Loucy (cell line): ENCODE results near the gene SOBP.

Experiments used
- H2AFZ ChIP-seq: fragments of 200-600 bp; sonication (generic); 2 replicates; pipeline ENCODE4 v1.6.0; 2016; ENCODE audit warnings: antibody characterized with exemption, mild to moderate bottlenecking, low read length, moderate library complexity
- H3F3A ChIP-seq: fragments of 200-600 bp; 2 replicates; pipeline ENCODE4 v1.6.0; 2016; ENCODE audit warnings: antibody characterized with exemption, low read depth, mild to moderate bottlenecking
- H3K27me3 ChIP-seq: fragments of 200-600 bp; sonication (generic); 2 replicates; pipeline ENCODE4 v1.6.1; 2014; ENCODE audit warnings: low read length, mild to moderate bottlenecking; ENCODE audit not compliant: insufficient read depth, poor library complexity, severe bottlenecking
- H3K36me3 ChIP-seq: fragments of 200-600 bp; sonication (generic); 2 replicates; pipeline ENCODE4 v1.6.1; 2016; ENCODE audit warnings: low read length; ENCODE audit not compliant: insufficient read depth
- H3K4me1 ChIP-seq: fragments of 200-600 bp; sonication (generic); 2 replicates; pipeline ENCODE4 v1.5.1; 2014; ENCODE audit warnings: low read length, mild to moderate bottlenecking; ENCODE audit not compliant: insufficient read depth, poor library complexity, severe bottlenecking
- H3K4me2 ChIP-seq: fragments of 200-600 bp; sonication (generic); 2 replicates; pipeline ENCODE4 v1.6.0; 2014; ENCODE audit warnings: antibody characterized with exemption, low read length, low read depth, mild to moderate bottlenecking; ENCODE audit not compliant: poor library complexity, severe bottlenecking
- H3K4me3 ChIP-seq: fragments of 200-600 bp; sonication (generic); 2 replicates; pipeline ENCODE4 v1.5.1; 2014; ENCODE audit warnings: low read length, mild to moderate bottlenecking, mixed read lengths; ENCODE audit not compliant: poor library complexity, severe bottlenecking
- H3K79me2 ChIP-seq: fragments of 200-600 bp; sonication (generic); 2 replicates; pipeline ENCODE4 v1.6.1; 2014; ENCODE audit warnings: low read length; ENCODE audit not compliant: insufficient read depth
- H3K9ac ChIP-seq: fragments of 200-600 bp; sonication (generic); 2 replicates; pipeline ENCODE4 v1.6.0; 2014; ENCODE audit warnings: mild to moderate bottlenecking, low read depth, low read length, moderate library complexity; ENCODE audit not compliant: poor library complexity, severe bottlenecking
- H3K9me2 ChIP-seq: fragments of 200-600 bp; sonication (generic); replicated peaks from 2 replicates; pipeline ENCODE4 v1.6.1; 2016; ENCODE audit warnings: low read depth, low read length, mixed read lengths
- H3K9me3 ChIP-seq: fragments of 200-600 bp; sonication (generic); 2 replicates; pipeline ENCODE4 v1.6.1; 2014; ENCODE audit warnings: mild to moderate bottlenecking, antibody characterized with exemption, low read length, low read depth; ENCODE audit not compliant: insufficient read depth
- H4K20me1 ChIP-seq: fragments of 200-600 bp; sonication (generic); 2 replicates; pipeline ENCODE4 v1.6.0; 2014; ENCODE audit warnings: antibody characterized with exemption, low read length, mild to moderate bottlenecking; ENCODE audit not compliant: insufficient read depth, poor library complexity, severe bottlenecking
- CTCF ChIP-seq: fragments of 200-600 bp; sonication (generic); conservative IDR thresholded peaks from 2 replicates; pipeline ENCODE4 v1.5.1; 2014; ENCODE audit warnings: mild to moderate bottlenecking, antibody characterized with exemption, low read length
- EZH2phosphoT487 ChIP-seq: fragments of 200-600 bp; IDR thresholded peaks from 2 replicates; pipeline ENCODE4 v1.6.1; 2018; ENCODE audit warnings: antibody characterized with exemption, mild to moderate bottlenecking, moderate library complexity, borderline replicate concordance

SOBP gene

GRCh38 chr6:107689951-107690642, 200.2 kb downstream of the SOBP start:
- Histone ChIP-seq H3K4me2 (no peak overlapping the region), H3K36me3 (no peaks in the 10 kb centered on the region), H3F3A (no peaks in the 10 kb centered on the region), H3K79me2 (no peaks in the 10 kb centered on the region), H3K9me3 (no peaks in the 10 kb centered on the region), H3K27me3 (no peaks in the 10 kb centered on the region), H3K4me1 (no peaks in the 10 kb centered on the region), H3K9ac (no peak overlapping the region), H3K4me3 (no peak overlapping the region), H2AFZ (no peak overlapping the region), H3K9me2 (no peaks in the 10 kb centered on the region), H4K20me1 (no peaks in the 10 kb centered on the region)
- TF ChIP-seq EZH2phosphoT487: no peak
- no peak for TF ChIP-seq CTCF

GRCh38 chr6:107690643-107691061, 200.7 kb downstream of the SOBP start:
- Histone ChIP-seq H3K9me3 (no peaks in the 10 kb centered on the region), H3K4me3 (no peak overlapping the region), H3K79me2 (no peaks in the 10 kb centered on the region), H2AFZ (no peak overlapping the region), H3K36me3 (no peaks in the 10 kb centered on the region), H3F3A (no peaks in the 10 kb centered on the region), H3K4me1 (no peaks in the 10 kb centered on the region), H3K9ac (no peak overlapping the region), H3K4me2 (no peak overlapping the region), H3K9me2 (no peaks in the 10 kb centered on the region), H3K27me3 (no peaks in the 10 kb centered on the region), H4K20me1 (no peaks in the 10 kb centered on the region)
- TF ChIP-seq EZH2phosphoT487: no peak
- no peak for TF ChIP-seq CTCF

- Histone ChIP-seq H3K9me3 (no peaks in the 10 kb centered on the region), H2AFZ (no peak overlapping the region), H3K4me3 (no peak overlapping the region)
These were observed 201.3 kb downstream of the SOBP start for GRCh38 chr6:107691062-107691751.

More at GRCh38 chr6:107691062-107691751, 201.3 kb downstream of the SOBP start:
- Histone ChIP-seq H3K4me1 (no peaks in the 10 kb centered on the region), H3F3A (no peaks in the 10 kb centered on the region), H3K9ac (no peak overlapping the region), H3K4me2 (no peak overlapping the region), H3K27me3 (no peaks in the 10 kb centered on the region), H3K79me2 (no peaks in the 10 kb centered on the region), H4K20me1 (no peaks in the 10 kb centered on the region), H3K36me3 (no peaks in the 10 kb centered on the region), H3K9me2 (no peaks in the 10 kb centered on the region)
- TF ChIP-seq EZH2phosphoT487: no peak
- TF ChIP-seq CTCF: no peak
